Osteocyte (in vitro differentiated cells): ENCODE data around the gene MIA. TPM values are rescaled to one million over a fixed set of nuclear protein-coding genes. Genes with fewer than 3 reads are reported as not detected.

Experiments
- DNase-seq: peaks from one replicate; pipeline ENCODE4 v3.0.0; 2021; ENCODE audit warnings: mixed read lengths; ENCODE audit not compliant: unreplicated experiment; ENCODE audit errors: extremely low spot score
- H3K27ac Mint-ChIP-seq: one replicate; pipeline ENCODE4 v1.8.0; 2021; ENCODE audit warnings: mild to moderate bottlenecking, mixed read lengths; ENCODE audit not compliant: unreplicated experiment
- H3K27me3 Mint-ChIP-seq: one replicate; pipeline ENCODE4 v1.8.0; 2021; ENCODE audit warnings: mixed read lengths; ENCODE audit not compliant: unreplicated experiment
- H3K36me3 Mint-ChIP-seq: one replicate; pipeline ENCODE4 v1.8.0; 2021; ENCODE audit warnings: mixed read lengths; ENCODE audit not compliant: unreplicated experiment
- H3K4me1 Mint-ChIP-seq: one replicate; pipeline ENCODE4 v1.8.0; 2021; ENCODE audit warnings: mixed read lengths; ENCODE audit not compliant: unreplicated experiment
- H3K4me3 Mint-ChIP-seq: one replicate; pipeline ENCODE4 v1.8.0; 2021; ENCODE audit warnings: mild to moderate bottlenecking, moderate library complexity, mixed read lengths; ENCODE audit not compliant: unreplicated experiment
- H3K9me3 Mint-ChIP-seq: one replicate; pipeline ENCODE4 v1.8.0; 2021; ENCODE audit warnings: mixed read lengths; ENCODE audit not compliant: unreplicated experiment
- total RNA-seq: library from RNA; stranded (reverse); gene quantifications from 2 replicates; pipeline ENCODE4 v1.2.1, GENCODE V29; 2021
- TF ChIP-seq, protein P1 (sequence below): fragments of 200-600 bp; sonication (generic); IDR thresholded peaks from 2 replicates; pipeline ENCODE4 v1.5.0; 2021; ENCODE audit warnings: antibody characterized with exemption, mild to moderate bottlenecking, moderate library complexity

The MIA gene
- total RNA-seq, 1 donor from 2014 or later = not detected

DNA sequence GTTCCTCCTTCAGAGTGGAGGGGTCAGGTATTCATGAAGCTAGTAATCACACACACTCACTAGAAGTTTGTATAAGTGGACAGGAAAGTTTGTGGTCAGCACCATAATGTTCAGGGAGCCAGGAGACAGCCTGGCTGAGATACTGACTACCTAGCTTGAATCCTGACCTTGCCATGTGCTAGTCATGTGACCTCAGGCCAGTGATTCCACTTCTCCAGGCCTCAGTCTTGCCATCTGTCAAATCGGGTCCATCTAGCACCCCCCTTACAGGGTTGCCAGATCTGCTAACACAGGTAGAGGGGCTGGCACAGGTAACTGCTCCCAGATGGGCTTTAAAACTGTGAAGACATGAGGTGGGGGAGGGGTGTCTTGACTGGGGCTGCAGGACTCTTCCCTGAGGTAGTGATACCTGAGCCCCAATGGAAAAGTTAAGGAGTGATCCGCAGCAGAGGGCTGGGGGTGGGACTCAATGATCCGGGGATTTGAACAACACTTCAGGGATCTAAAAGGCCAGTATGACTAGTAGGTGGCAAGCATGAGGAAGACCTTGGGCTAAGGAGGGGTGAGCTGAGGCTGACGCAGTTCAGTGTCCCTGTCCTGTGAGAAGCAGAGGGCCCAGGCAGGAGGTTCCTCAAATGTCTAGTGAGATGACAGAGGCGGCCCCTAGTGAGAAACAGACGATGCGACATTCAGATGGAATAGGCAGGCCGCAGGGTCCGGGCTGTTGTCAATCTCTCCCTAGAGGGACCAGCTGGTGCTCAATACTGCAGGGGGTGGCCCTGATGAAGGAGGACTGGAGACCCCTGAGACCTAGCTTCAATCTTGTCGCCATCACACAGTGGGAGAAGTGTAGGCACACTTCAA is 33.6 kb upstream of the MIA start:
- Mint-ChIP-seq H3K9me3 (no peaks in the 10 kb centered on the region), H3K27me3 (no peaks in the 10 kb centered on the region), H3K4me1 (peaks cover 20% of the 10 kb centered on the region), H3K4me3 (no peak overlapping the region), H3K27ac (peak overlapping the region; percentile 23), H3K36me3 (peaks cover 9% of the 10 kb centered on the region)
- DNase-seq = no peak
- TF ChIP-seq, protein P1, sequence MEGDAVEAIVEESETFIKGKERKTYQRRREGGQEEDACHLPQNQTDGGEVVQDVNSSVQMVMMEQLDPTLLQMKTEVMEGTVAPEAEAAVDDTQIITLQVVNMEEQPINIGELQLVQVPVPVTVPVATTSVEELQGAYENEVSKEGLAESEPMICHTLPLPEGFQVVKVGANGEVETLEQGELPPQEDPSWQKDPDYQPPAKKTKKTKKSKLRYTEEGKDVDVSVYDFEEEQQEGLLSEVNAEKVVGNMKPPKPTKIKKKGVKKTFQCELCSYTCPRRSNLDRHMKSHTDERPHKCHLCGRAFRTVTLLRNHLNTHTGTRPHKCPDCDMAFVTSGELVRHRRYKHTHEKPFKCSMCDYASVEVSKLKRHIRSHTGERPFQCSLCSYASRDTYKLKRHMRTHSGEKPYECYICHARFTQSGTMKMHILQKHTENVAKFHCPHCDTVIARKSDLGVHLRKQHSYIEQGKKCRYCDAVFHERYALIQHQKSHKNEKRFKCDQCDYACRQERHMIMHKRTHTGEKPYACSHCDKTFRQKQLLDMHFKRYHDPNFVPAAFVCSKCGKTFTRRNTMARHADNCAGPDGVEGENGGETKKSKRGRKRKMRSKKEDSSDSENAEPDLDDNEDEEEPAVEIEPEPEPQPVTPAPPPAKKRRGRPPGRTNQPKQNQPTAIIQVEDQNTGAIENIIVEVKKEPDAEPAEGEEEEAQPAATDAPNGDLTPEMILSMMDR = no peak

DNA sequence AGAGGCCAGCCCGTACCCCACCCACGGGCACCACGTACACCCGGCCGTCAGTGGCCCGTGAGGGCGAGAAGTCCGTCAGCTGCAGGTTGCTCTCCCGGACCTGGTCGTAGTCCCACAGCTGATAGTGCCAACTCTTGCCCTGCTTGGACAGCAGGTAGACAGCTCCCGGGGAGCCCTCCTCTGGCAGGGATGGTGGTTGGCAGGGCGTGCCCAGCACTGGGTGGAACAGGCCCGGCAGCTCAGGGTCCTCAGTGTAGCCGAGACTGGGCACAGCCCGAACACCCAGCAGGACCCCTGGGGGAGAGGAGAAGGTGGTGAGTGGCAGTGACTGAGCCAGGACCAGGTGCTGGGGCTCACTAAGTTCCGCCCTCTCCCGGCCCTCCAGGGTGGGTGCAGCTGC is 32.8 kb upstream of the MIA start:
- Mint-ChIP-seq H3K27me3 (no peaks in the 10 kb centered on the region), H3K27ac (no peak overlapping the region), H3K4me3 (no peak overlapping the region), H3K9me3 (no peaks in the 10 kb centered on the region), H3K36me3 (peaks cover 8% of the 10 kb centered on the region), H3K4me1 (peaks cover 21% of the 10 kb centered on the region)
- TF ChIP-seq, protein P1 = no peak
- no peak for DNase-seq

DNA sequence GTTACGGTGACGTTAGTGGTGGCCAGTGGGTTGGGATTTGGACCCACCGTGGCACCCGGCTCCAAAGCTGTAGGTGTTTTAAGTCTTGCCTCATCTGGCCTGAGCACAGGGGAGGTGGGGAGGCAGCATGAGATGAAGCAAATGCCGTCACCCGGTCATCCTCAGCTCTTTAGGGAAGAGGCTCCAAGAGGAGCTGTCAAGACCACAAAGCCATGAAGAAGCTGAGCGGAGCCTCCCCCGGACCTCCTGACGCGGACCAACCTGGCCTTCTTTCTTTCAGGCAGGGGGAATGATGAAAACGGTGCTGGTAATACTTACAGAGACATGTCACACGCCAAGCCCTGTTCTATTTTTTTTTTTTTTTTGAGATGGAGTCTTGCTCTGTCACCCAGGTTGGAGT is 32.4 kb upstream of the MIA start:
- Mint-ChIP-seq H3K9me3 (no peaks in the 10 kb centered on the region), H3K27me3 (no peaks in the 10 kb centered on the region), H3K27ac (no peak overlapping the region), H3K4me1 (peaks cover 21% of the 10 kb centered on the region), H3K36me3 (peaks cover 6% of the 10 kb centered on the region), H3K4me3 (no peak overlapping the region)
- DNase-seq = no peak
- TF ChIP-seq, protein P1 = no peak

DNA sequence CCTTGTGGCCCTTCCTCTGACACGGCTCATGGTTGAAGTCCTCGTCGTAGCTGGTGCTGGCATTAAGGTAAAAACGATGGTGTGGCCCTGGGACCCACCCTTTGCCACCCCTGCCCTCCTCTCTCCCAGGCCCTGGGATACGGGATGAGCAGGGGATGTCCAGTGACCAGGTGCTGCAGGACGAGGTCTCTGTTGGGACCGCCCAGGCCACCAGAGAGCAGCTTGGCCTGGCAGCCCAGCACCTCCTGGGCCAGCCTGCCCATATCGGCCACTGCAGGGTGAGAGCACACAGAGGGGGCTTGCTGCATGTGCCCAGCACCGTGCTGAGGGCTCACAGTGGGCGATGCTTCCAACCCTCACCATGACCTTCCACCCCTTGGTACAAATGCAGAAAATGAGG is 31.4 kb upstream of the MIA start:
- Mint-ChIP-seq H3K9me3 (no peaks in the 10 kb centered on the region), H3K4me3 (no peak overlapping the region), H3K27me3 (no peaks in the 10 kb centered on the region), H3K4me1 (peaks cover 27% of the 10 kb centered on the region), H3K36me3 (peaks cover 4% of the 10 kb centered on the region), H3K27ac (peak overlapping the region; percentile 50)
- TF ChIP-seq, protein P1 = no peak
- no peak for DNase-seq

- H3K27ac Mint-ChIP-seq = peak overlapping the region; percentile 93
- H3K4me1 Mint-ChIP-seq = peaks cover 32% of the 10 kb centered on the region
- no peaks in the 10 kb centered on the region for H3K36me3 Mint-ChIP-seq
- no peak for DNase-seq
- H3K9me3 Mint-ChIP-seq = no peaks in the 10 kb centered on the region
- TF ChIP-seq, protein P1 = no peak
- H3K4me3 Mint-ChIP-seq = peak overlapping the region; percentile 32
- H3K27me3 Mint-ChIP-seq = no peaks in the 10 kb centered on the region
Measured at GRCh38 chr19:40744554-40745401, 30.5 kb upstream of the MIA start.
